Mucosa of stomach (tissue), 1 donor: ENCODE results near the gene CDH10.

Experiments
- H3K27me3 ChIP-seq: one replicate; pipeline ENCODE4 v1.7.0; 2013; ENCODE audit warnings: mild to moderate bottlenecking, low read length; ENCODE audit not compliant: control insufficient read depth, insufficient read depth
- H3K36me3 ChIP-seq: one replicate; pipeline ENCODE4 v1.7.0; 2013; ENCODE audit warnings: low read length; ENCODE audit not compliant: control insufficient read depth, insufficient read depth
- H3K4me1 ChIP-seq: one replicate; pipeline ENCODE4 v1.7.0; 2013; ENCODE audit warnings: mild to moderate bottlenecking, low read length; ENCODE audit not compliant: control insufficient read depth, insufficient read depth
- H3K4me3 ChIP-seq: one replicate; pipeline ENCODE4 v1.7.0; 2013; ENCODE audit warnings: low read length
- H3K9ac ChIP-seq: one replicate; pipeline ENCODE4 v1.7.0; 2013; ENCODE audit warnings: mild to moderate bottlenecking, low read length, moderate library complexity
- H3K9me3 ChIP-seq: one replicate; pipeline ENCODE4 v1.7.0; 2013; ENCODE audit warnings: mild to moderate bottlenecking, low read length, moderate library complexity; ENCODE audit not compliant: control insufficient read depth
- donor health status: Pancreatic carcinoma.

The CDH10 gene

DNA sequence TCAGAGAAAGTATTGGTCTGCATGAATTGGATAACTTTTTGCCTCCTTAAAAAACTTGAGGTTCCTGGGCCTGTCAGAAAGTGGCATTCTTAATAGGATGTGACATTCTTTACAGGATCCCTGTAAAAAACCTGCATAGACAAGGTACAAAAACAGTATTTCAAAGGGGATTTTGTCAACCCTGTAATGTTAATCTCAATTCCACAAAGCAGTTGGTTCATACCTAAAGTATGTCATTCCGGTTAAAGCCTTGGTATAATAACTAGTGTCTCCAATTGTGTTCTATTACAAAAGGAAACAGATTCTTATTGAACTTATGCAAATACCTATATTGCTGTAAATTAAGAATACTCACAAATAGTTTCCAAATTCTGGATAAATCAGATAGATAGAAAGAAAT, 169.7 kb downstream of the CDH10 start:
- H3K4me3 ChIP-seq = no peak overlapping the region

DNA sequence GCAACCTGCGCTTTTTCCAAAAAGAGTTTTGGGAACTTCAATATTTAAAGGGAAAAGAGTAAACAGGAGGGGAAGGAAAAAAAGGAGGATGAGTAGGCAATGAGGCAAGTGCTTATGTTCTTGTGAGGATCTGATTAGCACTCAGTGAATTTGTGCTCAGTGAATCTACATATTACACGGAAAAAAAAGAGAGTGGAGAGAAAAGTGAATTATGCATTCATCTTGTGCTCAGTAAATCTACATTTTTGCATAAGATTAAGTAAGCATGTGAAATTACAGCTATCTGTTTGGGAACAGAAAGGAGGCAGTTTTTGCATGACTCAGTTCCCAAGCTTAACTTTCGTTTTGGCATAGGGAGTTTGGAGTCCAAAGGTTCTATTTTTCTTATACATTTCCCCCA, 170.1 kb downstream of the CDH10 start:
- no peaks in the 10 kb centered on the region for H3K27me3 ChIP-seq
- no peak overlapping the region for H3K4me3 ChIP-seq
- H3K9me3 ChIP-seq = no peaks in the 10 kb centered on the region
- H3K9ac ChIP-seq = no peak overlapping the region
- H3K4me1 ChIP-seq = no peaks in the 10 kb centered on the region
- H3K36me3 ChIP-seq = no peaks in the 10 kb centered on the region

More for the DNA sequence above, 169.7 kb downstream of the CDH10 start:
- Histone ChIP-seq H3K36me3 (no peaks in the 10 kb centered on the region), H3K9me3 (no peaks in the 10 kb centered on the region), H3K4me1 (no peaks in the 10 kb centered on the region), H3K9ac (no peak overlapping the region), H3K27me3 (no peaks in the 10 kb centered on the region)

DNA sequence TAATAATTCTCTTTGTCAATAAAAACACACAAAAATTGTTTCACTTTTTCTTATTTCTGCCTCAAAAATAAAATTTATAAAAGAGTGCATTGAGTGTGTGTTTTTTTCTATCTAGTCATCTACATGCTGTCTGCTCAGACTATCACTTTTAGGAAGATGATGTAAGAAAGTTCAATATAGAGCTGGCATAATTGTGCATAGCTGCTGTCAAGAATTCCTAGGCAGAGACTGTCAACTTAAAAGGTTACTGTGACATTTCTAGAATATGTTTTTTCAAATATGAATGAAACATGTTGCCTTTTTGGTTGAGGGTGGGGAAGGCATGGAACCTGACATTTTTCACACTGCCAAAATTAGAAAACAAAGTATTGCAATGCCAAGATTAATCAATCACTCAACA, 172.3 kb downstream of the CDH10 start:
- Histone ChIP-seq H3K4me3 (no peak overlapping the region), H3K27me3 (no peaks in the 10 kb centered on the region), H3K9ac (no peak overlapping the region), H3K36me3 (no peaks in the 10 kb centered on the region), H3K4me1 (no peaks in the 10 kb centered on the region), H3K9me3 (no peaks in the 10 kb centered on the region)

DNA sequence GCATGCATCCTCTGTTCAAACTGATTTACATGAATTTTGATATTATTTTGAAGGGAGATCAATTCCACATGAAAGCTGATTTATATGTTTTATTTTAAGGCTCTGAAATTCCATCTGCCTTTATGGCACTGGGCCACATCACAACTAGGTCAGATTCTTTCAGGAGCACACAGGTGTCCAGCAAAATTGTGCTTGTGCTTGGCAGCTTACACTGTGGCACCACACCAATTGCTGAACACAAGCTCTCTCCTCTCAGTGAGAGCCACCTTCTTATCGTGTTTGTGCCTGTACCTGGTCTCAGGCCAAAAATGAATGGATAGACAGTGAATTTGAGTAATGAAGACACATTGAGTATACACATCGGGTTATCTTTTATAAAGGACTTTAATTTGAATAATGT, 200.4 kb downstream of the CDH10 start:
- H3K9ac ChIP-seq = no peak overlapping the region
- no peak overlapping the region for H3K4me3 ChIP-seq
- H3K36me3 ChIP-seq = no peaks in the 10 kb centered on the region
- no peaks in the 10 kb centered on the region for H3K9me3 ChIP-seq
- no peaks in the 10 kb centered on the region for H3K27me3 ChIP-seq
- H3K4me1 ChIP-seq = no peaks in the 10 kb centered on the region

DNA sequence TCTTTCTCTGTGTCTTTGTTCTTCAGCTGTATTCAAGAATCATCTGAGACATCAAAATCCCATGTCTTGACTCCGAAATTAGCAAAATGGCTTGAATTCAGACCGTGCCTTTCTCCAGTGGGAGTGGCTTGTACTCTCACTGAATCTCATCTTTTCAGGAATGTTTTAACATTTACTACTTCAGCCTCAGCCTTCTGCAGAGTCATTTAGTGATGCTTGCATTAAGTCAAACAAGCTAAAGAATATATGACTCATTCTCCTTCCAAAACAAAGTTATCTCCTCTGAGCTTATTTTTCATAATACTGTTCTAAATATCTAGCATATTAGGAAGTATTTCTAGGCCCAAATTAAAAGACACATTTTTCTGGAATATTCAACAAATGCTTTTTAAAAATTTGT, 205.3 kb downstream of the CDH10 start:
- no peaks in the 10 kb centered on the region for H3K9me3 ChIP-seq
- H3K4me3 ChIP-seq = no peak overlapping the region
- H3K27me3 ChIP-seq = no peaks in the 10 kb centered on the region
- H3K4me1 ChIP-seq = no peaks in the 10 kb centered on the region
- no peak overlapping the region for H3K9ac ChIP-seq
- no peaks in the 10 kb centered on the region for H3K36me3 ChIP-seq
